HG03521 (cell line): ENCODE measurements around the gene POLN.
"Not testable (repeated sequence)": the region's sequence is repeated elsewhere in the genome, so short reads cannot be mapped to it uniquely, and the experiment has no call there.

Experiments used
- ATAC-seq: cut with Tn5 transposase; IDR thresholded peaks from one replicate; pipeline ENCODE4 v1.9.1; 2021; ENCODE audit warnings: mild to moderate bottlenecking, moderate library complexity; ENCODE audit not compliant: unreplicated experiment

The POLN gene

GRCh38 chr4:2275546-2276251, 33.8 kb upstream of the POLN start:
- no peak for ATAC-seq

GRCh38 chr4:2275044-2275397, 33.1 kb upstream of the POLN start:
- not testable (repeated sequence) for ATAC-seq

- no peak for ATAC-seq
These were observed 32.6 kb upstream of the POLN start for GRCh38 chr4:2274320-2275043.

GRCh38 chr4:2273657-2274319, 31.9 kb upstream of the POLN start:
- no peak for ATAC-seq

GRCh38 chr4:2273221-2273620, 31.3 kb upstream of the POLN start:
- ATAC-seq, result no peak

GRCh38 chr4:2272828-2273120, 30.9 kb upstream of the POLN start:
- no peak for ATAC-seq

GRCh38 chr4:2272026-2272827, 30.3 kb upstream of the POLN start:
- no peak for ATAC-seq

- no peak for ATAC-seq
These were observed 29.5 kb upstream of the POLN start for GRCh38 chr4:2271279-2272025.

- no peak for ATAC-seq
These were observed 28.6 kb upstream of the POLN start for GRCh38 chr4:2270341-2271165.

- ATAC-seq, result no peak
These were observed 27.8 kb upstream of the POLN start for GRCh38 chr4:2269618-2270163.

- ATAC-seq, result no peak
These were observed 27.2 kb upstream of the POLN start for GRCh38 chr4:2269206-2269531.

GRCh38 chr4:2268357-2269205, 26.7 kb upstream of the POLN start:
- no peak for ATAC-seq

- no peak for ATAC-seq
These were observed 25.9 kb upstream of the POLN start for GRCh38 chr4:2267841-2268240.

GRCh38 chr4:2267320-2267811, 25.4 kb upstream of the POLN start:
- ATAC-seq, result no peak

- no peak for ATAC-seq
These were observed 24.9 kb upstream of the POLN start for GRCh38 chr4:2266821-2267220.

- no peak for ATAC-seq
These were observed 24.3 kb upstream of the POLN start for GRCh38 chr4:2266181-2266580.

- no peak for ATAC-seq
These were observed 23.5 kb upstream of the POLN start for GRCh38 chr4:2265113-2266110.
